ENCODE data around the gene ACMSD.

GRCh38 chr2:134884435-134884834, 46.0 kb downstream of the ACMSD start:
- TF ChIP-seq ZNF79 (CRISPR knock-in tag; IDR thresholded peaks at IDR 0.05; ENCODE audit: low read depth), result no peak
- no peak for TF ChIP-seq SMARCA4 (IDR thresholded peaks at IDR 0.05)
- TF ChIP-seq ETV6 (IDR thresholded peaks at IDR 0.05; ENCODE audit: borderline replicate concordance in 1 of 2, low read depth in 2 of 2, low read length in 1 of 2), result no peak
- no peak for TF ChIP-seq ETV6 (CRISPR knock-in tag; IDR thresholded peaks at IDR 0.05; ENCODE audit: borderline replicate concordance)
- no peak for TF ChIP-seq HCFC1 (IDR thresholded peaks at IDR 0.05; ENCODE audit: low read depth, low read length)
- no peak for TF ChIP-seq NFIC (IDR thresholded peaks at IDR 0.05)
- no peak for TF ChIP-seq POLR2A (conservative IDR thresholded peaks at IDR 0.05)
- TF ChIP-seq, protein P1, sequence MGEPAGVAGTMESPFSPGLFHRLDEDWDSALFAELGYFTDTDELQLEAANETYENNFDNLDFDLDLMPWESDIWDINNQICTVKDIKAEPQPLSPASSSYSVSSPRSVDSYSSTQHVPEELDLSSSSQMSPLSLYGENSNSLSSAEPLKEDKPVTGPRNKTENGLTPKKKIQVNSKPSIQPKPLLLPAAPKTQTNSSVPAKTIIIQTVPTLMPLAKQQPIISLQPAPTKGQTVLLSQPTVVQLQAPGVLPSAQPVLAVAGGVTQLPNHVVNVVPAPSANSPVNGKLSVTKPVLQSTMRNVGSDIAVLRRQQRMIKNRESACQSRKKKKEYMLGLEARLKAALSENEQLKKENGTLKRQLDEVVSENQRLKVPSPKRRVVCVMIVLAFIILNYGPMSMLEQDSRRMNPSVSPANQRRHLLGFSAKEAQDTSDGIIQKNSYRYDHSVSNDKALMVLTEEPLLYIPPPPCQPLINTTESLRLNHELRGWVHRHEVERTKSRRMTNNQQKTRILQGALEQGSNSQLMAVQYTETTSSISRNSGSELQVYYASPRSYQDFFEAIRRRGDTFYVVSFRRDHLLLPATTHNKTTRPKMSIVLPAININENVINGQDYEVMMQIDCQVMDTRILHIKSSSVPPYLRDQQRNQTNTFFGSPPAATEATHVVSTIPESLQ (CRISPR knock-in tag; IDR thresholded peaks at IDR 0.05), result no peak
- TF ChIP-seq, protein P2, sequence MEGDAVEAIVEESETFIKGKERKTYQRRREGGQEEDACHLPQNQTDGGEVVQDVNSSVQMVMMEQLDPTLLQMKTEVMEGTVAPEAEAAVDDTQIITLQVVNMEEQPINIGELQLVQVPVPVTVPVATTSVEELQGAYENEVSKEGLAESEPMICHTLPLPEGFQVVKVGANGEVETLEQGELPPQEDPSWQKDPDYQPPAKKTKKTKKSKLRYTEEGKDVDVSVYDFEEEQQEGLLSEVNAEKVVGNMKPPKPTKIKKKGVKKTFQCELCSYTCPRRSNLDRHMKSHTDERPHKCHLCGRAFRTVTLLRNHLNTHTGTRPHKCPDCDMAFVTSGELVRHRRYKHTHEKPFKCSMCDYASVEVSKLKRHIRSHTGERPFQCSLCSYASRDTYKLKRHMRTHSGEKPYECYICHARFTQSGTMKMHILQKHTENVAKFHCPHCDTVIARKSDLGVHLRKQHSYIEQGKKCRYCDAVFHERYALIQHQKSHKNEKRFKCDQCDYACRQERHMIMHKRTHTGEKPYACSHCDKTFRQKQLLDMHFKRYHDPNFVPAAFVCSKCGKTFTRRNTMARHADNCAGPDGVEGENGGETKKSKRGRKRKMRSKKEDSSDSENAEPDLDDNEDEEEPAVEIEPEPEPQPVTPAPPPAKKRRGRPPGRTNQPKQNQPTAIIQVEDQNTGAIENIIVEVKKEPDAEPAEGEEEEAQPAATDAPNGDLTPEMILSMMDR (IDR thresholded peaks at IDR 0.05 in 2 of 3, conservative IDR thresholded peaks at IDR 0.05 in 1 of 3; ENCODE audit: insufficient read depth in 2 of 3, low read depth in 1 of 3, low read length in 3 of 3), result no peak
- no peak for TF ChIP-seq RBM15 (IDR thresholded peaks at IDR 0.05; ENCODE audit: insufficient read depth, low read length)
